CMK (cell line): Measurements from ENCODE around the gene VPS37C.
A peak's percentile ranks its signal among the peaks of the same experiment; 100 is the strongest.

Experiments
- DNase-seq: peaks from one replicate; pipeline ENCODE4 v3.0.0-alpha.2; 2010; ENCODE audit warnings: low read depth

VPS37C gene

DNA sequence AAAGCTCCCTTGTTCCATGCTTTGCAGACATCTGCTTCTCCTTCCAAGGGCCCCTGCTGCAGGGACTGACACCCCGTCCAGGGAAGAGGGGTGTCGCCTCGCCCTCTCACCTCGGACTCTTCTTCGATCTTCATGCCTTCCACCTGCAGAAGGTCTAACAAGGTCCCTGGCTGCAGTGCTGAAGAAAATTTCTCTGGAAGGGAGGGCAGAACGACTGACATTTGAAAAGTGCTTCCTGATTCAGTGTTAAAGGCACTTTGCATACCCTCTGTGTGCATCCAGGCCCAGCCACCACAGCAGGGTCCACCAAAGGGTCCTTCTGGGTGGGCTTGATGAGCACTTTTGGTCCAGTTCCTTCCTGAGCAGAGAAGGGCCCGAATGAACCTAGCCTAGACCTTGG lies 28.1 kb downstream of the VPS37C start:
- DNase-seq: no peak

DNA sequence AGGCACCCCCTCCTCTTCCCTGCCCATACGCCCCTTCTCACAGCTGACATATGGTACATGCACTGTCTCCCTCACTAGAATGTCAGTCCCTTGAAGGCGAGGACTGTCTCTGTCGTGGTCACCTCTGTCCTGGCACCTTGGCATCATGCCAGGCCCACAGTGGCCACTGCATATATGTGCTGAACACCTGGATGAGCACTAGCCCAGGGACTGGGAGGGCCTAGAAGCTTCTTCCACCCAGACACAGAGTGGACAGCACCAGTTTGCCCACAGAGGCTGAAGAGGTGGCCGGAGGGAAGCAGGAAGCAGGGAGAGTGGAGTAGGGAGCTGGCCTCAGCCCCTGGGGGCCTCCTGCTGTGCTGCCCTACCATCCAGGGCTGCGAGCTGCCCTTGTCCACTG lies 28.6 kb downstream of the VPS37C start:
- no peak for DNase-seq

DNA sequence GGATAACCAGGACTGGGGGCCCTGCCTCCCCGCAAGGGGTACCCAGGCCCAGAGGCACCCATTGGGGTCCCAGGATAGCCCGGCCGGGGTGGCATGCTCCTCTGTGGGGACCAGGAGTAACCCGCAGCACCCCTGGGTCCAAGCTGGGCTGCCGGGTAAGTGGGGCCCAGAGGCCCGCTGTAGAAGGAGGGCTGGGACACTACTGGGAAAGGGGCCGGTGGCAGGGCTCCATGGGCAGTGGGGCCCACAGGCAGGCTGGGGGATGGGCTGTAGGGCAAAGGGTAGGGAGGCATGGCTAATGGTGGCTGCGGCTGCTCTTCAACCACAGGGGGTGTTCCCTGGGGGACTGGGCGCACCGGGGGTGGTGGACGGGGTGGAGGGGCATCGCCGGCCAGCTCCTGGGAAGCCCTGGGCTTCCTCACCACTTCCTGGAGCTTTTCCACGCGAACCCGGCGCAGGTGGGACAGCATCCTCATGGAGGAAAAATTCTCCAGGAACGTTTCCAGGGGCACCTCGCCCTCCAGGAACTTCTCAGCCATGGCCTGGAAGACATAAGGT lies 29.1 kb downstream of the VPS37C start:
- no peak for DNase-seq

DNA sequence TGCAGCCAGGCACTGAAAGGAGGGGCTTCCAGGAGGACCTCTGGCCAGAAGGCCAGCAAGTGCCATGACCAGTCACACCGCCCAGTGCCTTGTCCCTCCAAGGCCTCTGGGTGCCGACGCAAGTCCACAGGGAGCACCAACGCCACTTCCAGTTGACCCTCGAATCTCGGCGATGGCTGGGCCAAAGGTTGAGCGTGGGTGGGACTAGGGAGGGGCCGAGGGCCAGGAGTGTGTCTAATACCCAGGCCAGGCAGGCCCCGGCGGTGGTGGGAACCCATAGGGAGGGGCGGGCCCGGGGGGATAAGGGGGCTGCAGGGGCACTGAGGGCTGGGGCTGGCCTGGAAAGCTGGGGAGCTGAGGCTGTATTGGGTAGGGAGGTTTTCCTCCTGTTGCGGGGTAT lies 29.6 kb downstream of the VPS37C start:
- DNase-seq: no peak

DNA sequence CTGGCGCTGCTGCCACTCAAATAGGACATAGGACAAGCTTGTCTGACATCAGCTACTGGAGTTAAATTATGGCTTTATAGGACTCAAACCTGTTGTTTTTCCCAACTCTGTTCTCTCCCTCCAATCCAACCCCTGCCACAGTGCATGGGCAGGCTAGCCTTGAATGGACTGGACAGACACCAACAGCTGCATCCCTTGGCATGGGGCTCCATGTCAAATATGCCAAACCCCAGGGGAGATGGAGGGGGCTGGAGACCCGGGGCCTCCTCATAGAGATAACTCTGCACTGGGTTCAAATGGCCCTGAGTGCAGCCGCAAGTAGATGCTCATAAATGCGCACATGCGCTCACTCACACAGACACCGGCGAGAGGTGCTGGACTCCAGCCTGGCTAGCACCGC lies 30.0 kb downstream of the VPS37C start:
- DNase-seq: no peak

DNA sequence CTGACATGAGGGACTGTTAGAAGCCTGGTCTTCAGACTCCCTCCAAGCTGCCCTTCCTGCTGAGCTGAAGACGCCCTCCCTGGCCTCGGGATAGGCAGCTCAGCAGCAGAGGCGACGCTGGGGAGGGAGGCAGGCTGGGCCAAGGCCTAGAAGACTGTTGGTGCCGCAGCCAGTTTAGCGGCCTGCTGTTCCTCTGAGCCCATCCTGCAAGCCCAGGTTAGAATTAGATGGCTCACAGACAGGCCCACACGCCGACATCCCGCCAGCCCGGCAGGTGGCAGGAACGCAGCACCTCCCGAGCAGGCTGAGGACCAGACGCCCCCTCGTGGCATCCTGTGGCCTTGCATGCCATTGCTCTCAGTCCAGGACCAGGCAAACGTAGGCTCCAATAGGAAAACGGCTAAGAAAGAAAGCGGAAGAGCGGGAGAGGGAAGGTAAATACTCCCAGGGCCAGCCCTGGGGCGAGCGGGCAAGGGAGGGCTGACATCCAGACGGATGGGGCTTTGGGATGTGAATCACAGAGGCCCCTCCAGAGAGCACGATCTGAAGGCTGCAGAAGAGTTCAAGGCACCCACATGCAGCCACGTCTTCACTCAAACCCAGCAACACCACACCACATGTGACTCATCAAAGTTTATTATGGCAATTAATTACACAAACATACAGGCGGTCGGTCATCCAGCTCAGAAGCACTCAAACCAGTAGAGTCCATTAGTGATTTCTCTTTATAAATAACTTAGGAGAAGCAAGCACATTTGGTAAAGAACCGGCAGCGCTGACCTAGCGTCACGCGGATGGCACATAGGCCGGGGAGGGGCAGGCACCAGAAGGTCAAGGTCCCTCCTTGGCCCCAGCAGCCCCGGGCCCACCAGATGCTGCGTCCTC lies 31.3 kb downstream of the VPS37C start:
- DNase-seq: peak; percentile 58

DNA sequence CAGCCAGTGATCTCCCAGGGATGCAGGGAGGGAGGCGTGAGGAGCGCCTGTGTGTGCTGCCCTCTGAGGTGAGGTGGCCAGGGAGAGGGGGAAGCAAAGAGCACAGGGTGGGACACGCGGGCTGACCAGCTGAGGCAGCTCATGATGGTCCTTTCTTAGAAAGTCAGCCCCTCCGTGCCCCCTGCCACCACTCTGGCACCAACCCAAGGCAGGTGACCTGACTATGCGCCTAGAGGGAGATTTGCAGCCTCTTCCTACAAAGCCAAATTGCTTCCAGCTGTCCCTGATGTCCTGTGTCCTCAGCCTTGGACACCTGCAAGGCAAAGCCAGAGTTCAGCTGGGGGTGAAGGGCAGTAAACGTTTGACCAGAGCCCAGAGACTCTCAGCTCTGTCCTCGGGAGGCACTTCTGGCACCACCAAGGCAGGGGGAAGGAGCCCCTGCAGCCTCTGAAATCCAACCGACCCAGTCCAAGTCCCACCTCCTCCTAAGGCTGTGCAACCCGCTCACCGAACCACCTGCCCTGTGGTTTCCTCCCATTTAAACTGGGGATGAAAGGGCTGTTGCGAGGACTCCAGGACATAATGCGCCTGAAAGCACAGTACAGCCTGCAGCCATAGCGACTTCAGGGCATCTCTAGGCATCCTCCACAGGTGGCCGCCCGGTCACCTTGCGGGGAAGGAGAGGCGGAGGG lies 32.1 kb downstream of the VPS37C start:
- no peak for DNase-seq

DNA sequence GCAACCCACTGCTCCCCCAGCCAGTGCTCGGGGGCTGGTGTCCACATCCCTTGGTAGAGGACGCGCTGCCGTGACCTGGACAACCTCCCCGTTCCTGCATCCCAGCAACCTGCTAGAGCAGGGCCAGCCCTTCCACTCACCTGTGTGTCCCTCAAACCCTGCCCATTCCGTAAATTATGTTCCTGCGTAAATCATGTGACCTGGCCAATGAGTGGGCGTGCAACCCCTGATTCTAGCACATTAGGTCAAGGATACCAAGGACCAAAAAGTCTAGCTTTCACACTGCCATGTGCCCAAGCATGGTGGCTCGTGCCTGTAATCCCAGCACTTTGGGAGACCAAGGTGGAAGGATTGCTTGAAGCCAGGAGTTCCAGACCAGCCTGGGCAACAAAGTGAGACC lies 33.2 kb downstream of the VPS37C start:
- no peak for DNase-seq

DNA sequence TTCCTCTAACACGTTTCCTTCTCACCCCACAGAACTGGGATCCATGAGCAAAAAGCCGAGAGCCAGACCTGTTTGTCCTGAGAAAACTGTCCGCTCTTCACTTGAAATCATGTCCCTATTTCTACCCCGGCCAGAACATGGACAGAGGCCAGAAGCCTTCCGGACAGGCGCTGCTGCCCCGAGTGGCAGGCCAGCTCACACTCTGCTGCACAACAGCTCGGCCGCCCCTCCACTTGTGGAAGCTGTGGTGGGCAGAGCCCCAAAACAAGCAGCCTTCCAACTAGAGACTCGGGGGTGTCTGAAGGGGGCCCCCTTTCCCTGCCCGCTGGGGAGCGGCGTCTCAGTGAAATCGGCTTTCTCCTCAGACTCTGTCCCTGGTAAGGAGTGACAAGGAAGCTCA lies 35.0 kb downstream of the VPS37C start:
- DNase-seq: no peak

DNA sequence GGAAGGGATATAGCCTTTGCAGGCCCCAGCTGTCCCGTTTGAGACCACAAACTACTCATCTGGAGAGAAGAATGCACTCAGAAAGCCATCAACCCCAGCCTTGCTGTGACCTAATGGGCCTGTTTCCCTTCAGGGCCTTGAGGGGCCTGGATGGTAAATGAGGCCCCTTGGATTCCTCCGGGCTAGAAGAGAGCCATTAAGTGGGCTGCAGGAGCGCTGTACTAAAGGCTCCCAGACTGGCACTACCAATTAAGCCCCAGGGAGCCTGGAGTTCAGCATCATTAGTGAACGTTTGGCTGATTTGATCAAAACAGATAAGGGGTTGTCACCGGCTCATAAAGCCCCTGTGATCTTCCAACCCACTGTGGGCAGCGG lies 35.9 kb downstream of the VPS37C start:
- DNase-seq: no peak

DNA sequence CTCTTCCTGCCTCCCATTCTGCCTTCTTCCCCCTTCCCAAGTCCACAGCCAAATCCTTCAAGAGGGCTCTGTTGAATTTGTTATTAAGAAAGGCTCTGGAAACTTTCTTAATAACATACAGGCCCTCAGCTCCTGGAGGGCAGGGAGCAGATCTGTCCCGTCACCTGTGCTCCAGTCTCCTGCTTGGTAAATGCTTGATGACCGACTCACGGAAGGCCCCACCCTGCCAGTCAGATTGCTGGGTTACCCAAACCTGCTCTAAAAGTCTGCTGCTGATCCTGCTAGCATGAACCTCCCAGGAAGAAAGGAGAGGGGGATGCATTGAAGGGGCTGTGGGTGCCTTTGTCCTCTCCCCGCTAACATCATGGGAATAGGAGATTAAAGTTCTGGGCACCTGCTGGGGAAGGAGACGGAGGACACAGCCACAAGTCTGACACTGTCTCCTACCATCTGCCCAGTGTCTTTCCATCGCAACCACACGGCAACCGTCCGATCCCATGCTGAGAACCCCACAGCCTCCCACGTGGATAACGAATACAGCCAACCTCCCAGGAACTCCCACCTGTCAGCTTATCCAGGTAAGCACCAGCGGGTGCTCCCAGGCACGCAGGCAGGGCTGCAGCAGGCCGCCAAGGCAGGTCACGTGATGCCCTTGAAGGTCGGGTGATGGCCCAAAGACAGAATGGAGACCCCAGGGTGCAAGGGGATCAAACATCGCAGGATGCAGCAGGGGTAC lies 36.5 kb downstream of the VPS37C start:
- DNase-seq: no peak

DNA sequence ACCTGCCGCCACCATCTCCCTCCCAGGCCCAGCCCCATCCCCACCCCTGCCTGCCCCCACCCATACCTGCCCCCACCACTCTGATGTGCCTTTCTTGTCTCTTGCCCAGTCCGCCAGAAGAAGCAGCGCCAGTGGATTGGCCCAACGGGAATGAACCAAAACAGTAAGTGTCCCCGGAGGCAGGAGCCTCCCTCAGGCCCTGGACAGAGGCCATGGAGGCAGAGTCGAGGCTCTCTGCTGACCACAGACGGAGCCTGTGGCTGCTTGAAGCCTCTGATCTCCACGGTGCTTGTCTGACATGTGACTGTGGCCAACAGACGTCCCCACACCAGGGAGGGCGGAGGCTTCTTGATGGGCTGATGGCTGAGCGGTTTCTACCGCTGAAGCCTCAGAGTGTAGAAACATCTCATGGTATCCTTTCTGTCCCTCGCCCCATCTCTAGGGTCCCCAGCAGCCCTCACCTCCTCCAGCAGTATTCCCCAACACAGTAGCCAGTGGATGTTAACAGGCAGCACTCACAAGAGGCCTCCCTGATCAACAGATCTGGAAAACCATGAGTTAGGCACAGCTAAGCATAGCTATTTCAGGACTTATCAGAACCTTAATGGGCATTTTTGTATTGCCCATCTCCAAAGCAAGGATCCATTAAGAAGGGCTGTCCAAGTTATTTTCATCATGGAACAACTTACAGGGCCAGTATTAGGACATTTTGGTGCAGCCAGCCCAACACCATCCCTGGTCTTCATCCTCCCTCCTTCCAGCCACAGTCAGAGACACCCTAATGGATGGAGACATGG lies 37.3 kb downstream of the VPS37C start:
- DNase-seq: no peak

DNA sequence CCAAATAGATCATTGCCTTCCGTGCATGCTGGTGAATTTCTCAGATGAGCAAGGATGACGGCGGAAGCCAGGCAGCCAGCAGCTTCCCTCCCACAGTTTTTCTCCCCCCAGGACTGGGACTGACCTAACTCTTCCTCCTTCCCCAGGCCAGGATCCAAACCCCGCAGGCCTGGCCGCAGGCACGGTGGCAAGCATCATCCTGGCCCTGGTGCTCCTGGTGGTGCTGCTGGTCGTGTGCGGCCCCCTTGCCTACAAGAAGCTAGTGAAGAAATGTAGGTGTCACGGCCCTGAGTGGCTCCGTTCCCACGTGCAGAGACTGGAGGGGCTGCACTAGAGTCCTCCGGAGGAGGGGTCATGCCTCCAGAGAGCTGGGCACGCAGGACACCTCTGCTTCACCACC lies 38.5 kb downstream of the VPS37C start:
- DNase-seq: no peak

DNA sequence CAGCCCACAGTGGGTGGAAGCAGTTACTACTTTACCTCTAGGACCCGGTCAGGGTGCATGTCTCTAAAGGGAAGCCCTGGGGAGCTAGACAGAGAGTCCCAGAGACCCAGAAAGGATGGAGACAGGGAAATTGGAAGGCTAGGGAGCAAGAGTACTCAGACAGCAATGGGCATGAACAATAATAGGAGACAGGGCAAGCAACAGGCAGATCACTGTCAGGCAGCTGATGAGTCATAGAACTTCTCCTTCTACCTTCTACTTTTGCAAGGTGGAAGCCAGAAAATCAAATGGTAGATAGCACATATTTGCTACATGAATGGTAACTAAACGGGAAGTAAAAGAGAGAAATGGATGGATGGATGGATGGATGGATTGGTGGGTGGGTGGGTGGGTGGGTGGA lies 39.3 kb downstream of the VPS37C start:
- DNase-seq: no peak

DNA sequence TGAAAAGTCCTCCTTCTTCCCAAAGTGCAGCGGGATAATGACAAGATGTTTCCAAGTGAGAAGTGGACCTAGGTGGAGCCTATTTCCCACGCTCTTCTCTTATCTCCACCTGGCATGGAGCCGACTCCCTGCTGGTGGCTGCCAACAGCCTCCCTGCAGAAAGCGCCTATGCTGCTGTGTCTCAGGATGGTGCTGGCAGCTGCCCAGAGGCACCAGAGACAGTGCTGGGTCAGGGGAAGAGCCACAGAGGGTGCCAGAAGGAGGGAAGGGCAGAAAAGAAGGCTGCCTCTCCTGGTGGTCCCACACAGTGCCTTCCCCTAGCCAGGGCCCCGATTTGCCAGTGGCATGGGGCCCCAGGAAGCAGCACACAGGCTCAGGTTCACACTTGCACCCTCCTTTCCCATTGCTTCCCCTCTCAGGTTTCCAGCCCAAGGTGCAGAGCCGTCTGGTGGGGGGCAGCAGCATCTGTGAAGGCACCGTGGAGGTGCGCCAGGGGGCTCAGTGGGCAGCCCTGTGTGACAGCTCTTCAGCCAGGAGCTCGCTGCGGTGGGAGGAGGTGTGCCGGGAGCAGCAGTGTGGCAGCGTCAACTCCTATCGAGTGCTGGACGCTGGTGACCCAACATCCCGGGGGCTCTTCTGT lies 39.9 kb downstream of the VPS37C start:
- no peak for DNase-seq

DNA sequence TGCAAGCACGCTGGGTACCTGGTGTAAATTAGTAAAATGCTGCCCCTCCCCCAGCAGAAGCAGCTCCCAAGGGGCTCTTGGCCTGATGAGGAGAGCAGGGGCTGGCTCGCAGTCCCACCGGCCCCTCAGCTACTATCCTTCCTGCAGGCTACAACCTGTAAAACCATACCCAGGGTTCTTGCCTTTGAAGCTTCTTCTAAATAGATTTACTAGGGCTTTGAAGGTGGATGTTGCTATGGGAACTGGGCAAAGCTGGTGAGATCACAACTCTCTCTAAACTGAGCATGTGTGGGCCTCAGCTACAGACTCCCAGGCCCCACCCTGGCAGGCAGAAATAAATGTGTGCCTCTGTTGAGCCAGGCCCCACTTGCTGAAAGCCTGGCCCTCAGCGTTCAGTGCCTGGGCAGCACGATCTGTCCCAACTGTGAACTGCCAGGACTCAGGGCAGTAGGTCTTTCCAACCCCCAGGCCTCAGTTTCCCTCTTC lies 40.5 kb downstream of the VPS37C start:
- no peak for DNase-seq

DNA sequence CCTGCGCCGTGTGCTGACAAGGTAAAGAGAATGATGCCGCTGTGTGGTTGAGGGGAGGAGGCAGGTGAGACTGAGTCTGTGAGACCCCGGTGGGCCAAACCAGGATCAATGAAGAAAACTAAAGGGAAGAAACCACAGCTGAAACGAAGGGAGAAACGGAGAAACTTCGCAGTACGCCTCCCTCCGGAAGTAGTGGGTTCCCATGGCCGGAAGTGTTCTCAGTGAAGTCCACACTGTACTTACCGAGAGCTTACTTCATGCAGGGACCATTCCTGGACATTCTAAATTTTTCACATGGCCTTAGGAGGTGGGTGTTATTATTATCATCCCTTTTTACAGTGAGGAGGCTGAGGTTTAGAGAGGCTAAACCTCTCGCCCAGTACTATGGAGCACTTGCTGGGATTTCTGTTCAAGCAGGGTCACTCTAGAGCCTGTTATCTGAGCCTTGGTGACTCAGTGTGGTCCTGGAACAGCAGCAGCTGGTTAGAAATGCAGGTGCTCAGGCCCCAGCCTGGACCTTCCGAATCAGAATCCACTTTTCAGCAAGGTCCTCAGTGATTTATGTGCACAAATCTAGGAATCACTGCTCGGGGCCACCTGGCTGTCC lies 41.0 kb downstream of the VPS37C start:
- no peak for DNase-seq

DNA sequence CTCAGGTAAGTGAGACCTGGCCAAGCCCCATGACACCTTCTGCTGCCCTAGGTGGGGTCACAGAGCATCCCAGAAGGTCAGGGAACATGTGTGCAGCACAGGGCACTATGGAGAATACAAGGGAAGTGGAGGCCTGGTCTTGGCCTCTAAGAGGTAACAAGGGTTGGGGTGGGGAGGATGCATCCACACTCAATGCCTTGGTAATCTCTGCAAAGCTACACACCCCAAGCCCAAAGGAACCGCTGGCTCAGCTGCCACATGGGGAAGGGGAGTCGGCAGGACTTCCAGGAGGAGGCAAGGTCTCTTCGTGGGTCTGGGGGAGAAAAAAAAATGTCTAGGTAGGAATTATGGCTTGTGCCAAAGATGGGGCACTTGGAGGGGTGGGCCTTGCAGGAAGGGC lies 41.7 kb downstream of the VPS37C start:
- no peak for DNase-seq

DNA sequence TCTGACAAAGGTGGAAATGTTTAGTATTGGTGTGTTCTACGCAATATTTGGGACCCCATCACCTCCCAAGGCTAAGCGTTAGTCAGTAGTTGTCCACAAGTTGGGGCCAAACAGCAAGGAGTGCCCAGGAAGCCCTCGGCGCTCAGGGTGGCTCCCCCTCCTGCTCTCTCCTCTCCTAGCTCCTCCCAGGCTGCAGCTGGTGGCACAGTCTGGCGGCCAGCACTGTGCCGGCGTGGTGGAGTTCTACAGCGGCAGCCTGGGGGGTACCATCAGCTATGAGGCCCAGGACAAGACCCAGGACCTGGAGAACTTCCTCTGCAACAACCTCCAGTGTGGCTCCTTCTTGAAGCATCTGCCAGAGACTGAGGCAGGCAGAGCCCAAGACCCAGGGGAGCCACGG lies 42.2 kb downstream of the VPS37C start:
- DNase-seq: no peak

DNA sequence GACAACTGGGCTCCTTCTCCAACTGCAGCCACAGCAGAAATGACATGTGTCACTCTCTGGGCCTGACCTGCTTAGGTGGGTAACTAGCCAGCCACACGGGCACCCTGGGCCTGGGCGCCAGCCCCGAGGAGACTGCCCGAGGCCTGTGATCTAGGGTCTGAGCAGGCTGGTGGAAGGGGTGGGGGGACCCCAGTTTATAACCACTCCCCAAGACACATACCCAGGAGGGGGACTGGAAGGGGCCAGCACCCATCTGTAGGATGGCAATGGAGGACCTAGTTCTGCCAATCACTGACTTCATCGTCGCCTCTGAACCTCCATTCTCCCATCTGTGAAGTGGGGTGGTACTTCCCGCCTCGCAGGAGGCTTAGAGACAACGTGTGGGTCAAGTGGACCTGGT lies 42.8 kb downstream of the VPS37C start:
- no peak for DNase-seq

DNA sequence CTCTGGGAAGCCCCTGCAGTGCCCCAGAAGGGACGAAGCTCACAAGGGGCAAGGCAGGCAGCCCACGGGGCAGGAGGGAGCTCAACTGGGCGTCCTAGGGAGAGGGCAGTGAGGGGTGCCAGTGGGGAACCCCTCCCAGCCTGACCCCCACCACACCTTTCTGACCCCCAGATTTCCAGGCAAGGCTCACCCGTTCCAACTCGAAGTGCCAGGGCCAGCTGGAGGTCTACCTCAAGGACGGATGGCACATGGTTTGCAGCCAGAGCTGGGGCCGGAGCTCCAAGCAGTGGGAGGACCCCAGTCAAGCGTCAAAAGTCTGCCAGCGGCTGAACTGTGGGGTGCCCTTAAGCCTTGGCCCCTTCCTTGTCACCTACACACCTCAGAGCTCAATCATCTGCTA lies 43.2 kb downstream of the VPS37C start:
- DNase-seq: no peak
